Mesenchymal stem cell (in vitro differentiated cells and primary cell): Measurements from ENCODE around the gene AHSG.

Source experiments
- DNase-seq: peaks from one replicate; pipeline ENCODE4 v3.0.0-alpha.2; 2013
- H2AFZ ChIP-seq: one replicate; pipeline ENCODE4 v1.6.1; 2013; ENCODE audit warnings: low read depth, mild to moderate bottlenecking, control low read depth, inconsistent platforms, low read length, moderate library complexity
- H2AK5ac ChIP-seq: 2 replicates; pipeline ENCODE4 v1.6.1; 2013; ENCODE audit warnings: low read length, moderate library complexity, mild to moderate bottlenecking, inconsistent platforms; ENCODE audit not compliant: severe bottlenecking
- H2BK120ac ChIP-seq: one replicate; pipeline ENCODE4 v1.6.1; 2013; ENCODE audit warnings: low read depth, mild to moderate bottlenecking, inconsistent platforms, low read length, moderate library complexity
- H2BK12ac ChIP-seq, 2 experiments: one replicate each; pipeline ENCODE4 v1.6.1; 2013; ENCODE audit warnings: inconsistent platforms in 2 of 2, low read length in 2 of 2, mild to moderate bottlenecking in 2 of 2, moderate library complexity in 2 of 2, control low read depth in 1 of 2
- H2BK15ac ChIP-seq: one replicate; pipeline ENCODE4 v1.6.1; 2013; ENCODE audit warnings: mild to moderate bottlenecking, low read depth, inconsistent platforms; ENCODE audit not compliant: poor library complexity, severe bottlenecking
- H2BK5ac ChIP-seq: 2 replicates; pipeline ENCODE4 v1.6.1; 2013; ENCODE audit warnings: low read depth, mild to moderate bottlenecking, low read length, control low read depth, inconsistent platforms; ENCODE audit not compliant: poor library complexity, severe bottlenecking
- H3K14ac ChIP-seq, 2 experiments: one replicate each; pipeline ENCODE4 v1.6.1; 2013; ENCODE audit warnings: inconsistent platforms in 2 of 2, low read length in 2 of 2, control low read depth in 1 of 2, mild to moderate bottlenecking in 1 of 2, moderate library complexity in 1 of 2
- H3K18ac ChIP-seq, 2 experiments: one replicate each; pipeline ENCODE4 v1.6.1; 2013; ENCODE audit warnings: inconsistent platforms in 2 of 2, low read length in 2 of 2, control low read depth in 1 of 2, low read depth in 1 of 2, mild to moderate bottlenecking in 1 of 2
- H3K23ac ChIP-seq, 2 experiments: one replicate each; pipeline ENCODE4 v1.6.1; 2013; ENCODE audit warnings: inconsistent platforms in 2 of 2, low read length in 2 of 2, mild to moderate bottlenecking in 2 of 2, moderate library complexity in 2 of 2, control low read depth in 1 of 2
- H3K27ac ChIP-seq: 2 replicates; pipeline ENCODE4 v1.5.1; 2013; ENCODE audit warnings: mild to moderate bottlenecking, moderate library complexity, low read length, control low read depth, inconsistent platforms; ENCODE audit not compliant: poor library complexity, severe bottlenecking
- H3K27me3 ChIP-seq, 2 experiments: 2 replicates each; pipeline versions ENCODE4 v1.6.1 to v1.7.0; 2013; ENCODE audit warnings: low read length in 2 of 2, mild to moderate bottlenecking in 2 of 2, moderate library complexity in 2 of 2, control low read depth in 1 of 2, inconsistent platforms in 1 of 2; ENCODE audit not compliant: control insufficient read depth in 1 of 2, insufficient read depth in 1 of 2
- H3K36me3 ChIP-seq, 2 experiments: 2 replicates each; pipeline versions ENCODE4 v1.6.1 to v1.7.0; 2013; ENCODE audit warnings: low read length in 2 of 2, control low read depth in 1 of 2, inconsistent platforms in 1 of 2, low read depth in 1 of 2, mild to moderate bottlenecking in 1 of 2; ENCODE audit not compliant: insufficient read depth in 2 of 2, control insufficient read depth in 1 of 2
- H3K4ac ChIP-seq, 2 experiments: one replicate each; pipeline ENCODE4 v1.6.1; 2013; ENCODE audit warnings: inconsistent platforms in 2 of 2, low read length in 2 of 2, mild to moderate bottlenecking in 2 of 2, moderate library complexity in 2 of 2, control low read depth in 1 of 2, low read depth in 1 of 2
- H3K4me1 ChIP-seq: 2 replicates; pipeline ENCODE4 v1.6.1; 2013; ENCODE audit warnings: low read depth, low read length, control low read depth; ENCODE audit not compliant: control insufficient read depth, insufficient read depth
- H3K4me2 ChIP-seq: 2 replicates; pipeline ENCODE4 v1.6.1; 2013; ENCODE audit warnings: low read length, mild to moderate bottlenecking, inconsistent platforms; ENCODE audit not compliant: poor library complexity, severe bottlenecking
- H3K4me3 ChIP-seq, 2 experiments: 2 replicates each; pipeline versions ENCODE4 v1.5.1 to v1.7.0; 2013; ENCODE audit warnings: low read length in 2 of 2, mild to moderate bottlenecking in 2 of 2, control low read depth in 1 of 2, low read depth in 1 of 2; ENCODE audit not compliant: insufficient read depth in 1 of 2
- H3K79me1 ChIP-seq: replicated peaks from 2 replicates; pipeline ENCODE4 v1.6.1; 2013; ENCODE audit warnings: mild to moderate bottlenecking, control low read depth, low read length, inconsistent platforms; ENCODE audit not compliant: poor library complexity, severe bottlenecking
- H3K9ac ChIP-seq: 2 replicates; pipeline ENCODE4 v1.7.0; 2013; ENCODE audit warnings: mild to moderate bottlenecking, low read length, moderate library complexity
- H3K9me3 ChIP-seq: 2 replicates; pipeline ENCODE4 v1.7.0; 2013; ENCODE audit warnings: mild to moderate bottlenecking, low read length; ENCODE audit not compliant: control insufficient read depth
- H4K8ac ChIP-seq: one replicate; pipeline ENCODE4 v1.6.1; 2013; ENCODE audit warnings: inconsistent platforms, mild to moderate bottlenecking, low read length, moderate library complexity
- H4K91ac ChIP-seq: one replicate; pipeline ENCODE4 v1.6.1; 2013; ENCODE audit warnings: mild to moderate bottlenecking, low read length, inconsistent platforms
- WGBS: methylation state at CpG from one replicate; pipeline ENCODE4 v1.1.7; 2013; ENCODE audit warnings: mixed read lengths; 5-methylcytosine and 5-hydroxymethylcytosine counted together

AHSG gene

DNA sequence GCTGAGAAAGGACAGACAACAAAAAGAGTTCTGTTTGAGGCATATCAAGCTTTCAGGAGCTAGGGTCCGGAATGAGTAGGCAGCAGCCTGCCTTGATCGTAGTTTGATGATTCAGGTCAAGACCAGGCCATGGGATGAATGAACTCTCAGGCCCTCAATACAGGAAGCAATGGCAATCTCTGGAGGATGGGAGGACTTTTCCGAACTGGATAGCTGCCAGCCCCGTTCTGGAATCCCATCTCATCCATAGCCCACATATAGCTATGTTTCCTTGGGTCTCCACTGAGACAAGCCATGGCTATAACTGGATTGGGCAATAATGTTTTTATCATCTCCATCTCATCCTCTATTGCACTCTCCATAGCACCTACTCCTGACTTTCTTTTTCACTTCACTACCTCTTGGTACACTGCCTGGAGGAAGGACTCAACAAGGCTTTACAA lies 12.8 kb downstream of the AHSG start:
- Histone ChIP-seq H3K79me1 (no peaks in the 10 kb centered on the region), H4K91ac (no peak overlapping the region), H3K14ac (no peak overlapping the region), H3K4me3 (no peak overlapping the region), H3K18ac (no peak overlapping the region), H3K23ac (no peak overlapping the region), H2AFZ (no peak overlapping the region), H2BK5ac (no peak overlapping the region), H3K4me2 (no peak overlapping the region), H3K27ac (no peak overlapping the region), H2BK15ac (no peak overlapping the region), H2BK120ac (no peak overlapping the region), H3K36me3 (no peaks in the 10 kb centered on the region), H2BK12ac (no peak overlapping the region), H3K27me3 (peaks cover 25 to 49% of the 10 kb centered on the region in 2 experiments), H4K8ac (no peak overlapping the region), H3K4me1 (no peaks in the 10 kb centered on the region), H3K9ac (no peak overlapping the region), H3K4ac (no peak overlapping the region), H3K9me3 (no peaks in the 10 kb centered on the region), H2AK5ac (no peak overlapping the region)
- 85% methylated on average over 4 of the region's 4 CpGs for WGBS
- DNase-seq, result no peak

DNA sequence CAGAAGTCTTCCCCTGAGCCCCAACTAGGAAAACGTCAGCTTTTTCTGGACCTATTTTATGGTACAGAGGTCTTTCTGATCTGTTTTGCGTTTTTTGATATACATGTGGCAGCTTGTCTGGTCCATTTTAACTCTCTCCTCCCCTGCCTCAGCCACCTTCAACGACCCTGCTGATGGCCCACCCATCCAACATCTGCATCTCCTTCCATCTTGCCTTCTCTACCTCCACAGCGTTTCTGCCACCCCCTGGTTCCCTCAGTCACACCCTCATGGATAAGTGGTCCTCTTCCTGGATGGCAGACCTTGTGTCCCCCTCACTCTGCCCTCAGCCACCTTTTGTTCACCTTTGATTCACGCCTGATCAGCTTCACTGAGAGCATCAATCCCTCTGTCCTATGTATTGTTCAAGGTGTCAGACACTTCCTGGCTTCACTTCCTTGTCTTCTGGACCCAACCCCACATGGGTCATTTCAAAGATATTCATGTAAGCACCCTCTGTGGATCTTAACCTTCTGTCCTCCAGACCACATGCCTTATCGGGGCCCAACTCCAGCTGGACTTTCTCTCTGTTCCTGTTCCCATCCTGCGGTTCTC lies 13.5 kb downstream of the AHSG start:
- H4K91ac ChIP-seq, result no peak overlapping the region
- no peak for DNase-seq
- no peak overlapping the region for H2BK5ac ChIP-seq
- H3K27me3 ChIP-seq, result peaks cover 31 to 45% of the 10 kb centered on the region in 2 experiments
- no peak overlapping the region for H3K14ac ChIP-seq
- no peaks in the 10 kb centered on the region for H3K4me1 ChIP-seq
- no peak overlapping the region for H3K4ac ChIP-seq
- H3K27ac ChIP-seq, result no peak overlapping the region
- no peak overlapping the region for H3K18ac ChIP-seq
- H3K79me1 ChIP-seq, result no peaks in the 10 kb centered on the region
- no peak overlapping the region for H3K4me2 ChIP-seq
- no peak overlapping the region for H2AK5ac ChIP-seq
- H2BK120ac ChIP-seq, result no peak overlapping the region
- no peaks in the 10 kb centered on the region for H3K36me3 ChIP-seq
- H3K23ac ChIP-seq, result no peak overlapping the region
- no peak overlapping the region for H2BK15ac ChIP-seq
- no peak overlapping the region for H3K9ac ChIP-seq
- WGBS, result 73% methylated on average over 6 of the region's 7 CpGs
- no peak overlapping the region for H3K4me3 ChIP-seq
- no peak overlapping the region for H4K8ac ChIP-seq
- H3K9me3 ChIP-seq, result no peaks in the 10 kb centered on the region
- no peak overlapping the region for H2AFZ ChIP-seq
- no peak overlapping the region for H2BK12ac ChIP-seq

DNA sequence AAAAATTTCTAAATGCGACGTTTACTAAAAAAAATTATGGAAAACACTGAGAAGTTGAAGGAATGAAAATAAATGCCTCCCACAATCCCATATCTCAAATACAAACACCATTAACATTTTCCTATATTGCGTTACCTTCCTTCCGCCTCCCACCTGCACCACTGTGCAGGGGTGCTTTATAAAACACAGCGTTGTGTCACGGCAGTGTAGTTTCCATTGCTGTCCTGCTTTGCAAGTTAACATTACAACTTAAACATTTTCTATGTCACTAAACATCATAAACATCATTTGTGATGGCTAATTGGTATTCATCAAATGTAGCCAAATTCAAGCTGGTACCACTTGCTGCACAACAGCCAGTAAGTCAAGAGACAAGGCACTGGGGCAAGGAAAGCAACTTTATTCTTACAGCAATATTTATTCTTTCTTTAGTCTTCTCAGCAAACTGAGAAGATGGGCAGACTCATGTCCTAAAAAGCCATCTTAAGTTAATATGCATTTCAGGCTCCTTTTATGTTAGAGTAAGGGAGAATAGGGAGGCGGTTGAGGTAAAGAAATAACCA lies 15.1 kb downstream of the AHSG start:
- Histone ChIP-seq H3K4me1 (no peaks in the 10 kb centered on the region), H3K27me3 (peaks cover 27 to 31% of the 10 kb centered on the region in 2 experiments), H3K27ac (no peak overlapping the region), H3K14ac (no peak overlapping the region), H3K4me2 (no peak overlapping the region), H3K4ac (no peak overlapping the region), H4K8ac (no peak overlapping the region), H2AK5ac (no peak overlapping the region), H2BK12ac (no peak overlapping the region), H3K4me3 (no peak overlapping the region), H2BK15ac (no peak overlapping the region), H3K36me3 (no peaks in the 10 kb centered on the region), H3K9me3 (no peaks in the 10 kb centered on the region), H3K18ac (no peak overlapping the region), H3K79me1 (no peaks in the 10 kb centered on the region), H3K9ac (no peak overlapping the region), H2AFZ (no peak overlapping the region), H3K23ac (no peak overlapping the region), H2BK120ac (no peak overlapping the region), H2BK5ac (no peak overlapping the region), H4K91ac (no peak overlapping the region)
- 91% methylated on average over 5 of the region's 7 CpGs for WGBS
- no peak for DNase-seq

DNA sequence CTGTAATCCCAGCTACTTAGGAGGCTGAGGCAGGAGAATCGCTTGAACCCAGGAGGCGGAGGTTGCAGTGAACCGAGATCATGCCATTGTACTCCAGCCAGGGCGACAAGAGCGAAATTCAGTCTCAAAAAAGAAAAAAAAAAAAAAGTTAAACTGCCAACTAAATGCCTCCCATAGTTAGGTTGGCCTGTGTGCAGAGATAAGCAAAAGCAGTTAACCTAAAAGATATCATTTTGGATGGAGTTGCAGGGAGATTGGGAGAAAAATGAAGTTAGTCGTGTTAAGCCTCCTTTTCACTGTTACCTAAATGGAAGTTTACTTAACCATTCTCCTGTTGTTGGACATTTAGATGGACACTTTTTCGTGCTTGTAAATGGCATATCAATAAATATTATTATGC lies 15.9 kb downstream of the AHSG start:
- H3K14ac ChIP-seq, result no peak overlapping the region
- no peak overlapping the region for H3K18ac ChIP-seq
- no peak for DNase-seq
- no peaks in the 10 kb centered on the region for H3K36me3 ChIP-seq
- no peak overlapping the region for H3K4ac ChIP-seq
- H3K27ac ChIP-seq, result no peak overlapping the region
- peaks cover 26 to 27% of the 10 kb centered on the region in 2 experiments for H3K27me3 ChIP-seq
- H3K4me2 ChIP-seq, result no peak overlapping the region
- H2BK15ac ChIP-seq, result no peak overlapping the region
- H2BK5ac ChIP-seq, result no peak overlapping the region
- no peak overlapping the region for H2BK12ac ChIP-seq
- H3K23ac ChIP-seq, result no peak overlapping the region
- H2AFZ ChIP-seq, result no peak overlapping the region
- H3K4me1 ChIP-seq, result no peaks in the 10 kb centered on the region
- no peak overlapping the region for H4K8ac ChIP-seq
- H3K9ac ChIP-seq, result no peak overlapping the region
- no peak overlapping the region for H4K91ac ChIP-seq
- no peak overlapping the region for H3K4me3 ChIP-seq
- no peaks in the 10 kb centered on the region for H3K79me1 ChIP-seq
- H3K9me3 ChIP-seq, result no peaks in the 10 kb centered on the region
- 90% methylated on average over 4 of the region's 7 CpGs for WGBS
- no peak overlapping the region for H2BK120ac ChIP-seq
- no peak overlapping the region for H2AK5ac ChIP-seq
